ENCODE data around the gene SLC25A28. TPM values are rescaled to one million over a fixed set of nuclear protein-coding genes. Genes with fewer than 3 reads are reported as not detected.
A peak's percentile ranks its signal among the peaks of the same experiment; 100 is the strongest.
"Not testable (repeated sequence)": the region's sequence is repeated elsewhere in the genome, so short reads cannot be mapped to it uniquely, and the experiment has no call there.

Gene SLC25A28
- total and polyA plus RNA-seq, 3 experiments from 2014 or later: 26.4 to 42.9 (median 41.9) TPM

DNA sequence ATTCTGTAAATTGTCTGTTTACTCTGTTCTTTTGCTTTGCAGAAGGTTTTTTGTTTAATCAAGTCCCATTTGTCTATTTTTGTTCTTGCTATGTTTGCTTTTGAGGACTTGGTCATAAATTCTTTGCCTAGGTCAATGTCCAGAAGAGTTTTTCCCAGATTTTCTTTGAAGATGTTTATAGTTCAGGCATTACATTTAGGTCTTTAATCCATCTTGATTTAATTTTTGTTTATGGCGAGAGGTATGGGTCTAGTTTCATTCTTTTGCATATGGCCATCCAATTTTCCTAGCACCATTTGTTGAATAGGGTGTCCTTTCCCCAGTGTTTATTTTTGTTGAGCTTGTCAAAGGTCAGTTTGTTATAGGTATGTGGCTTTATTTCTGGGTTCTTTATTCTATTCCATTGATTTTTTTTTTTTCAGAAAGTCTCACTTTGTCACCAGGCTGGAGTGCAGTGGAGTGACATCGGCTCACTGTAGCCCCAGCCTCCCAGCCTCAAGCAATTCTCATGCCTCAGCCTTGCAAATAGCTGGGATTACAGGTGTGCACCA is 27.4 kb upstream of the SLC25A28 start:
- no peak overlapping the region for H3K27ac Mint-ChIP-seq

GRCh38 chr10:99633832-99634231 is 13.6 kb upstream of the SLC25A28 start:
- H3K4me1 Mint-ChIP-seq: no peaks in the 10 kb centered on the region
- Histone ChIP-seq H3K4me3 (ENCODE audit: low read length) (no peak overlapping the region), H3K4me1 (ENCODE audit: insufficient read depth, low read length) (no peaks in the 10 kb centered on the region), H3K27me3 (ENCODE audit: insufficient read depth, low read length, poor library complexity, severe bottlenecking) (peaks cover 5% of the 10 kb centered on the region), H3K9me3 (ENCODE audit: low read length) (no peaks in the 10 kb centered on the region), H3K27ac (ENCODE audit: low read depth, low read length) (no peak overlapping the region), H3K36me3 (ENCODE audit: insufficient read depth, low read length) (no peaks in the 10 kb centered on the region)
- no peaks in the 10 kb centered on the region for H3K36me3 Mint-ChIP-seq
- no peak for DNase-seq
- CTCF ChIA-PET: no interaction called here
- POLR2A ChIA-PET: no interaction called here
- H3K9me3 Mint-ChIP-seq: no peaks in the 10 kb centered on the region
- H3K27ac Mint-ChIP-seq: no peak overlapping the region
- H3K4me3 Mint-ChIP-seq: no peak overlapping the region
- H3K27me3 Mint-ChIP-seq: peaks cover 27 to 50% of the 10 kb centered on the region in 2 donors

More for the DNA sequence above, 27.4 kb upstream of the SLC25A28 start:
- Histone ChIP-seq H3K4me3 (ENCODE audit: low read length) (no peak overlapping the region), H3K36me3 (ENCODE audit: insufficient read depth, low read length) (no peaks in the 10 kb centered on the region), H3K4me1 (ENCODE audit: insufficient read depth, low read length) (no peaks in the 10 kb centered on the region), H3K9me3 (ENCODE audit: low read length) (no peaks in the 10 kb centered on the region), H3K27me3 (ENCODE audit: insufficient read depth, low read length, poor library complexity, severe bottlenecking) (no peaks in the 10 kb centered on the region), H3K27ac (ENCODE audit: low read depth, low read length) (no peak overlapping the region)
- ChIA-PET POLR2A (no interaction called here), CTCF (no interaction called here)
- H3K9me3 Mint-ChIP-seq: peaks cover 0 to 1% (median 0%) of the 10 kb centered on the region in 5 donors
- no peaks in the 10 kb centered on the region for H3K4me1 Mint-ChIP-seq
- peaks cover 23 to 56% of the 10 kb centered on the region in 2 donors for H3K27me3 Mint-ChIP-seq
- H3K36me3 Mint-ChIP-seq: no peaks in the 10 kb centered on the region
- no peak overlapping the region for H3K4me3 Mint-ChIP-seq
- DNase-seq: no peak

- Histone ChIP-seq H3K9me3 (ENCODE audit: low read length) (no peaks in the 10 kb centered on the region), H3K36me3 (ENCODE audit: insufficient read depth, low read length) (no peaks in the 10 kb centered on the region), H3K4me1 (ENCODE audit: insufficient read depth, low read length) (no peaks in the 10 kb centered on the region), H3K27ac (ENCODE audit: low read depth, low read length) (no peak overlapping the region), H3K27me3 (ENCODE audit: insufficient read depth, low read length, poor library complexity, severe bottlenecking) (peaks cover 5% of the 10 kb centered on the region), H3K4me3 (ENCODE audit: low read length) (no peak overlapping the region)
- Mint-ChIP-seq H3K4me1 (no peaks in the 10 kb centered on the region), H3K36me3 (no peaks in the 10 kb centered on the region), H3K4me3 (no peak overlapping the region), H3K9me3 (no peaks in the 10 kb centered on the region), H3K27me3 (peaks cover 24 to 48% of the 10 kb centered on the region in 2 donors), H3K27ac (peak overlapping the region in 1 of 8 donors; percentile 15)
- POLR2A ChIA-PET: no interaction called here
- no peak for DNase-seq
- CTCF ChIA-PET: no interaction called here
These were observed 11.3 kb upstream of the SLC25A28 start for GRCh38 chr10:99631496-99631895.

- Mint-ChIP-seq H3K4me3 (no peak overlapping the region), H3K27me3 (peaks cover 23 to 44% of the 10 kb centered on the region in 2 donors), H3K9me3 (no peaks in the 10 kb centered on the region), H3K36me3 (no peaks in the 10 kb centered on the region), H3K27ac (no peak overlapping the region), H3K4me1 (no peaks in the 10 kb centered on the region)
- H3K9me3 ChIP-seq (ENCODE audit: low read length): no peaks in the 10 kb centered on the region
- H3K4me3 ChIP-seq (ENCODE audit: low read length): no peak overlapping the region
- no peaks in the 10 kb centered on the region for H3K36me3 ChIP-seq (ENCODE audit: insufficient read depth, low read length)
- H3K4me1 ChIP-seq (ENCODE audit: insufficient read depth, low read length): no peaks in the 10 kb centered on the region
- POLR2A ChIA-PET: no interaction called here
- no peak for DNase-seq
- H3K27ac ChIP-seq (ENCODE audit: low read depth, low read length): no peak overlapping the region
- CTCF ChIA-PET: interaction anchor here (0.7 to 1.2 kb wide), 2 partner anchors 28 to 83 kb away, joined by 3 read pairs; no protein-coding TSS in a partner anchor
- H3K27me3 ChIP-seq (ENCODE audit: insufficient read depth, low read length, poor library complexity, severe bottlenecking): peaks cover 5% of the 10 kb centered on the region
These were observed 10.8 kb upstream of the SLC25A28 start for GRCh38 chr10:99630991-99631390.

- Histone ChIP-seq H3K27me3 (ENCODE audit: insufficient read depth, low read length, poor library complexity, severe bottlenecking) (peaks cover 5% of the 10 kb centered on the region), H3K4me3 (ENCODE audit: low read length) (no peak overlapping the region), H3K4me1 (ENCODE audit: insufficient read depth, low read length) (no peaks in the 10 kb centered on the region), H3K9me3 (ENCODE audit: low read length) (no peaks in the 10 kb centered on the region), H3K27ac (ENCODE audit: low read depth, low read length) (no peak overlapping the region), H3K36me3 (ENCODE audit: insufficient read depth, low read length) (no peaks in the 10 kb centered on the region)
- Mint-ChIP-seq H3K4me3 (no peak overlapping the region), H3K9me3 (no peaks in the 10 kb centered on the region), H3K4me1 (no peaks in the 10 kb centered on the region), H3K36me3 (no peaks in the 10 kb centered on the region), H3K27me3 (peaks cover 23 to 38% of the 10 kb centered on the region in 2 donors), H3K27ac (no peak overlapping the region)
- ChIA-PET POLR2A (no interaction called here), CTCF (interaction anchor here (0.7 to 1.2 kb wide), 2 partner anchors 28 to 83 kb away, joined by 3 read pairs; no protein-coding TSS in a partner anchor)
- no peak for DNase-seq
These were observed 10.2 kb upstream of the SLC25A28 start for GRCh38 chr10:99630433-99630832.

DNA sequence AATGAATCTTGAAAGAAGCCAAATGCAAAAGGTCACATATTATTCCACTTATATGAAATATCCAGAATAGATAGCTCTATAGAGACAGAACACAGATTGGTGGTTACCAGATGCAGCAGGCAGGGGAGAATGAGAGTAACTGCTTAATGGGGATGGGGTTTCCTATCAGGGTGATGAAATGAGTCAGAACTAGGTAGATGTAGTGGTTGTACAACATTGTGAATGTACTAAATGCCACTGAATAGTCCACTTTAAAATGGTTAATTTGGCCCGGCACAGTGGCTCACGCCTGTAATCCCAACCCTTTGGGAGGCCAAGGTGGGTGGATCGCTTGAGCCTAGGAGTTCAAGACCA is 9.4 kb upstream of the SLC25A28 start:
- Mint-ChIP-seq H3K4me1 (no peaks in the 10 kb centered on the region), H3K27me3 (peaks cover 17 to 33% of the 10 kb centered on the region in 2 donors), H3K4me3 (no peak overlapping the region), H3K27ac (no peak overlapping the region), H3K36me3 (no peaks in the 10 kb centered on the region), H3K9me3 (no peaks in the 10 kb centered on the region)
- DNase-seq: no peak
- POLR2A ChIA-PET: no interaction called here
- H3K9me3 ChIP-seq (ENCODE audit: low read length): no peaks in the 10 kb centered on the region
- H3K4me1 ChIP-seq (ENCODE audit: insufficient read depth, low read length): no peaks in the 10 kb centered on the region
- no peak overlapping the region for H3K27ac ChIP-seq (ENCODE audit: low read depth, low read length)
- CTCF ChIA-PET: interaction anchor here (1.2 kb wide), 1 partner anchor 29 kb away, joined by 3 read pairs; no protein-coding TSS in a partner anchor
- no peak overlapping the region for H3K4me3 ChIP-seq (ENCODE audit: low read length)
- H3K36me3 ChIP-seq (ENCODE audit: insufficient read depth, low read length): no peaks in the 10 kb centered on the region
- peaks cover 5% of the 10 kb centered on the region for H3K27me3 ChIP-seq (ENCODE audit: insufficient read depth, low read length, poor library complexity, severe bottlenecking)

- H3K9me3 Mint-ChIP-seq: no peaks in the 10 kb centered on the region
- H3K9me3 ChIP-seq (ENCODE audit: low read length): no peaks in the 10 kb centered on the region
- no peak overlapping the region for H3K4me3 ChIP-seq (ENCODE audit: low read length)
- H3K27me3 Mint-ChIP-seq: peaks cover 15 to 27% of the 10 kb centered on the region in 2 donors
- H3K27me3 ChIP-seq (ENCODE audit: insufficient read depth, low read length, poor library complexity, severe bottlenecking): peaks cover 5% of the 10 kb centered on the region
- DNase-seq: no peak
- no peaks in the 10 kb centered on the region for H3K4me1 Mint-ChIP-seq
- no peak overlapping the region for H3K4me3 Mint-ChIP-seq
- no peaks in the 10 kb centered on the region for H3K36me3 ChIP-seq (ENCODE audit: insufficient read depth, low read length)
- no peaks in the 10 kb centered on the region for H3K4me1 ChIP-seq (ENCODE audit: insufficient read depth, low read length)
- ChIA-PET POLR2A (no interaction called here), CTCF (no interaction called here)
- no peak overlapping the region for H3K27ac Mint-ChIP-seq
- H3K27ac ChIP-seq (ENCODE audit: low read depth, low read length): no peak overlapping the region
- H3K36me3 Mint-ChIP-seq: no peaks in the 10 kb centered on the region
These were observed 8.8 kb upstream of the SLC25A28 start for GRCh38 chr10:99628923-99629624.

- H3K27me3 ChIP-seq (ENCODE audit: insufficient read depth, low read length, poor library complexity, severe bottlenecking); POLR2A ChIA-PET; DNase-seq; H3K9me3 Mint-ChIP-seq; H3K36me3 Mint-ChIP-seq; H3K4me1 ChIP-seq (ENCODE audit: insufficient read depth, low read length); H3K27ac ChIP-seq (ENCODE audit: low read depth, low read length); H3K36me3 ChIP-seq (ENCODE audit: insufficient read depth, low read length); H3K9me3 ChIP-seq (ENCODE audit: low read length); H3K27me3 Mint-ChIP-seq; H3K4me3 ChIP-seq (ENCODE audit: low read length): not testable (repeated sequence)
- peak overlapping the region in 1 of 7 donors; percentile 23 for H3K4me3 Mint-ChIP-seq
- peaks cover 12 to 17% (median 13%) of the 10 kb centered on the region in 3 donors for H3K4me1 Mint-ChIP-seq
- H3K27ac Mint-ChIP-seq: peak overlapping the region in 1 of 8 donors; percentile 18
- CTCF ChIA-PET: interaction anchor here (4.4 kb wide), 1 partner anchor 12 kb away, joined by 29 read pairs; no protein-coding TSS in a partner anchor
These were observed 4.9 kb upstream of the SLC25A28 start for GRCh38 chr10:99625124-99625523.
